ENCODE results near the gene DLG2.

DLG2 gene

GRCh38 chr11:85541683-85542082 lies 85.5 kb downstream of the DLG2 start:
- DNase-seq, result no peak

GRCh38 chr11:85540635-85541205 lies 86.4 kb downstream of the DLG2 start:
- no peak for DNase-seq

- no peak for DNase-seq
Measured at GRCh38 chr11:85540181-85540580, 87.0 kb downstream of the DLG2 start.

GRCh38 chr11:85539740-85540139 lies 87.4 kb downstream of the DLG2 start:
- DNase-seq, result no peak

GRCh38 chr11:85539029-85539689 lies 88.0 kb downstream of the DLG2 start:
- DNase-seq, result no peak

- no peak for DNase-seq
Measured at GRCh38 chr11:85536438-85536837, 90.7 kb downstream of the DLG2 start.

GRCh38 chr11:85534806-85535205 lies 92.3 kb downstream of the DLG2 start:
- DNase-seq, result no peak

GRCh38 chr11:85531191-85531897 lies 95.8 kb downstream of the DLG2 start:
- no peak for DNase-seq

GRCh38 chr11:85530634-85531033 lies 96.5 kb downstream of the DLG2 start:
- DNase-seq, result no peak

GRCh38 chr11:85526564-85526963 lies 100.6 kb downstream of the DLG2 start:
- DNase-seq, result no peak

- DNase-seq, result no peak
Measured at GRCh38 chr11:85525686-85526085, 101.5 kb downstream of the DLG2 start.

GRCh38 chr11:85517272-85517671 lies 109.9 kb downstream of the DLG2 start:
- no peak for DNase-seq

- no peak for DNase-seq
Measured at GRCh38 chr11:85495918-85496317, 131.2 kb downstream of the DLG2 start.

GRCh38 chr11:85494396-85494795 lies 132.7 kb downstream of the DLG2 start:
- no peak for DNase-seq

- DNase-seq, result no peak
Measured at GRCh38 chr11:85485902-85486301, 141.2 kb downstream of the DLG2 start.

- DNase-seq, result no peak
Measured at GRCh38 chr11:85483861-85484260, 143.3 kb downstream of the DLG2 start.

GRCh38 chr11:85481862-85482261 lies 145.3 kb downstream of the DLG2 start:
- DNase-seq, result no peak

- no peak for DNase-seq
Measured at GRCh38 chr11:85475660-85476517, 151.3 kb downstream of the DLG2 start.

GRCh38 chr11:85472953-85473352 lies 154.2 kb downstream of the DLG2 start:
- DNase-seq, result no peak

- no peak for DNase-seq
Measured at GRCh38 chr11:85464283-85464682, 162.9 kb downstream of the DLG2 start.

GRCh38 chr11:85459304-85459703 lies 167.8 kb downstream of the DLG2 start:
- DNase-seq, result no peak

GRCh38 chr11:85444479-85444878 lies 182.7 kb downstream of the DLG2 start:
- DNase-seq, result no peak

GRCh38 chr11:85440273-85440672 lies 186.9 kb downstream of the DLG2 start:
- no peak for DNase-seq

Measured in kidney glomerular epithelial cell (primary cell).